ENCODE data around the gene SV2B.

DNA sequence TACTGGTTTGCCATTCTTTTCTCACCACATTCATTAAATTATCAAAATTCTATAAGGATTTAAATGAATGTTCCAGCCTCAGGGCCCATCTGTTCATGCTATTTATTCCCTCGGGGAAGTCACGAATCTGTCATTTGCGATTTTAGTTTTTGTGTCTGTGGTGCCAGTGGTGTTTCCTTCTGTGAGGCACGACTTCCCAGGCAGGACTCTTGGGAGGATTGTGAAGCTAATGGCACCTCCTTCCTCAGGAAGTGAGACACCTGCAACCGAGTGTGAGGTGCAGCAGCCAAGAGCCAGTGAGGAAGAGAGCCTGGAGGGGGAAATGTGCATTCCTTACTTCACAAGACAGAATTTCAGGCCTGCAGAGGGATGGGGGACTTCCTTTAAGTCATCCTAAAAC lies 24.1 kb downstream of the SV2B start:
- TF ChIP-seq, protein P1, sequence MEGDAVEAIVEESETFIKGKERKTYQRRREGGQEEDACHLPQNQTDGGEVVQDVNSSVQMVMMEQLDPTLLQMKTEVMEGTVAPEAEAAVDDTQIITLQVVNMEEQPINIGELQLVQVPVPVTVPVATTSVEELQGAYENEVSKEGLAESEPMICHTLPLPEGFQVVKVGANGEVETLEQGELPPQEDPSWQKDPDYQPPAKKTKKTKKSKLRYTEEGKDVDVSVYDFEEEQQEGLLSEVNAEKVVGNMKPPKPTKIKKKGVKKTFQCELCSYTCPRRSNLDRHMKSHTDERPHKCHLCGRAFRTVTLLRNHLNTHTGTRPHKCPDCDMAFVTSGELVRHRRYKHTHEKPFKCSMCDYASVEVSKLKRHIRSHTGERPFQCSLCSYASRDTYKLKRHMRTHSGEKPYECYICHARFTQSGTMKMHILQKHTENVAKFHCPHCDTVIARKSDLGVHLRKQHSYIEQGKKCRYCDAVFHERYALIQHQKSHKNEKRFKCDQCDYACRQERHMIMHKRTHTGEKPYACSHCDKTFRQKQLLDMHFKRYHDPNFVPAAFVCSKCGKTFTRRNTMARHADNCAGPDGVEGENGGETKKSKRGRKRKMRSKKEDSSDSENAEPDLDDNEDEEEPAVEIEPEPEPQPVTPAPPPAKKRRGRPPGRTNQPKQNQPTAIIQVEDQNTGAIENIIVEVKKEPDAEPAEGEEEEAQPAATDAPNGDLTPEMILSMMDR (IDR thresholded peaks at IDR 0.05) = no peak
- no peak for TF ChIP-seq POLR2A (IDR thresholded peaks at IDR 0.05)
- TF ChIP-seq POLR2AphosphoS5 (IDR thresholded peaks at IDR 0.05) = no peak

All from breast epithelium (tissue), 3 donors.